Activated T-helper 17 cell treated with anti-CD3 and anti-CD28 coated beads, Interleukin-2, amount 50 U/mL, for 72 hours (primary cell): ENCODE results near the gene CHEK1. TPM values are rescaled to one million over a fixed set of nuclear protein-coding genes. Genes with fewer than 3 reads are reported as not detected.
"Not testable (repeated sequence)": the region's sequence is repeated elsewhere in the genome, so short reads cannot be mapped to it uniquely, and the experiment has no call there.

Source experiments
- ATAC-seq: fragments of 150-1000 bp; cut with Tn5 transposase; replicated peaks from 2 replicates; pipeline ENCODE4 v1.10.0; 2021; ENCODE audit warnings: mild to moderate bottlenecking, moderate library complexity
- H3K27ac Mint-ChIP-seq: one replicate; pipeline ENCODE4 v1.8.0; 2022; ENCODE audit warnings: mixed read lengths
- H3K27me3 Mint-ChIP-seq: one replicate; pipeline ENCODE4 v1.8.0; 2022; ENCODE audit warnings: mixed read lengths
- H3K36me3 Mint-ChIP-seq: one replicate; pipeline ENCODE4 v1.8.0; 2022; ENCODE audit warnings: low read depth, mild to moderate bottlenecking, mixed read lengths
- H3K4me1 Mint-ChIP-seq: one replicate; pipeline ENCODE4 v1.8.0; 2022; ENCODE audit warnings: mixed read lengths
- H3K4me3 Mint-ChIP-seq: one replicate; pipeline ENCODE4 v1.8.0; 2022; ENCODE audit warnings: mild to moderate bottlenecking, mixed read lengths
- H3K9me3 Mint-ChIP-seq: one replicate; pipeline ENCODE4 v1.8.0; 2022; ENCODE audit warnings: mixed read lengths
- total RNA-seq, 2 donors: library from RNA; stranded (reverse); gene quantifications; one replicate each; pipeline ENCODE4 v1.2.3, GENCODE V29; 2022

CHEK1 gene
- 100 to 1,000 TPM in 1 of 2 donors, 10 to 100 TPM in 1; 96.0 to 147 TPM for total RNA-seq

DNA sequence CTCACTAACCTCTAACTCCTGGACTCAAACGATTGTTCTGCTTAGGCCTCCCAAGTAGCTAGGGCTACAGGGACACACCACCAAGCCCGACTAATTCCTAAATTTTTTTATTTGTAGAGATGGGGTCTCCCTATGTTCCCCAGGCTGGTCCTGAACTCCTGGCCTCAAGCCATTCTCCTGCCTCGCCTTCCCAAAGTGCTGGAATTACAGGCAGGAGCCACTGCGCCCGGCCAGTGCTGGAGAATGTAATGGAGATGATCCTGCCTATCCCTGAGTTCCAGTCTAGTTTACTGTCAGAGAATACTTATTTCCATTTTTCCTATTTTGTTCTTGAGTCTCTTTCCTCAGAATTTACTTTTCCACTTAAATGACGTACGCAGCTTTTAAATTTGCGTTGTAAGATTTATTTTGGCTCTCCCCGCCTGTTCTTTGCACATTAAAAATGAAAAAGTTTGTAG, at the start of gene CHEK1:
TSS of gene CHEK1 (plus strand) at position 408 of the 458 bp plus-strand sequence. CDS start 1,606 bp downstream, outside the sequence.
- Mint-ChIP-seq H3K4me3 (peak within 1 kb of the TSS; percentile 91), H3K27ac (peak within 1 kb of the TSS; percentile 96), H3K27me3 (no peaks in the 10 kb centered on the region), H3K4me1 (peaks cover 14% of the 10 kb centered on the region), H3K9me3 (no peaks in the 10 kb centered on the region), H3K36me3 (peaks cover 80% of the 10 kb centered on the region)
- ATAC-seq: no peak

DNA sequence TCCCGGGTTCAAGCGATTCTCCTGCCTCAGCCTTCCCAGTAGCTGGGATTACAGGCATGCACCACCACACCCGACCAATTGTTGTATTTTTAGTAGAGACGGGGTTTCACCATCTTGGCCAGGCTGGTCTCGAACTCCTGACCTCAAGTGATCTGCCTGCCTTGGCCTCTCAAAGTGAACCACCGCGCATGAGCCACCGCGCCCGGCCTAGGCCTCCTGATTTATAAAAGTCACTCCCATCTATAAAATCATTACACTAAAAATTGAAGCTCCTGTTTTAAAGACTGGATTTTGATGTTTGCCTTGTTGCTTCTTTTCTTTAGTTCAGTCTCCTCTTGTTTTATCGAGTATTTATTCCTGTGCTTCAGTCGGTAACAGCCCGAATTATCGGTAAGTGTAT, 47.8 kb upstream of the CHEK1 start:
- not testable (repeated sequence) for H3K27me3 Mint-ChIP-seq, ATAC-seq, H3K4me3 Mint-ChIP-seq, H3K9me3 Mint-ChIP-seq, H3K27ac Mint-ChIP-seq, H3K4me1 Mint-ChIP-seq
- H3K36me3 Mint-ChIP-seq: peaks cover 98% of the 10 kb centered on the region

- no peaks in the 10 kb centered on the region for H3K4me1 Mint-ChIP-seq
- H3K36me3 Mint-ChIP-seq: peaks cover 98% of the 10 kb centered on the region
- no peaks in the 10 kb centered on the region for H3K9me3 Mint-ChIP-seq
- H3K27me3 Mint-ChIP-seq: no peaks in the 10 kb centered on the region
- H3K4me3 Mint-ChIP-seq: no peak overlapping the region
- ATAC-seq: no peak
- no peak overlapping the region for H3K27ac Mint-ChIP-seq
These were observed 46.2 kb upstream of the CHEK1 start for GRCh38 chr11:125578783-125579182.

DNA sequence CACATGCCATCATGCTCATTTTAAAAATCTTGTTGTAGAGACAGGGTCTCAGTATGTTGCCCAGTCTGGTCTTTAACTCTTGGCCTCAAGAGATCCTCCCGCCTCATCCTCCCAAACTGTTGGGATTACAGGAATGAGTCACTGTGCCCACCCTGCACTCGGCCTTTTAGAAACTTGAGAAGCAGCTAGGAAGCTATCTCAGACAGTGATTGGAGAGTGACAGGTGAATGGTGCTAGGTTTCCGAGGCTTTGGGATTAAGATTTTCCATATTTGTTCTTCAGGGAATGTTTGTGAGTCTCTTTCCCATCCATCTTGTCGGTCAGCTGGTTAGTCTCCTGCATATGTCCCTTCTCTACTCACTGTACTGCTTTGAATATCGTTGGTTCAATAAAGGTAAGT, 45.2 kb upstream of the CHEK1 start:
- no peaks in the 10 kb centered on the region for H3K27me3 Mint-ChIP-seq
- H3K27ac Mint-ChIP-seq: no peak overlapping the region
- no peaks in the 10 kb centered on the region for H3K4me1 Mint-ChIP-seq
- ATAC-seq: no peak
- H3K4me3 Mint-ChIP-seq: no peak overlapping the region
- H3K36me3 Mint-ChIP-seq: peaks cover 98% of the 10 kb centered on the region
- no peaks in the 10 kb centered on the region for H3K9me3 Mint-ChIP-seq

GRCh38 chr11:125583496-125583895, 41.5 kb upstream of the CHEK1 start:
- Mint-ChIP-seq H3K4me3 (no peak overlapping the region), H3K27ac (no peak overlapping the region), H3K36me3 (peaks cover 65% of the 10 kb centered on the region)

DNA sequence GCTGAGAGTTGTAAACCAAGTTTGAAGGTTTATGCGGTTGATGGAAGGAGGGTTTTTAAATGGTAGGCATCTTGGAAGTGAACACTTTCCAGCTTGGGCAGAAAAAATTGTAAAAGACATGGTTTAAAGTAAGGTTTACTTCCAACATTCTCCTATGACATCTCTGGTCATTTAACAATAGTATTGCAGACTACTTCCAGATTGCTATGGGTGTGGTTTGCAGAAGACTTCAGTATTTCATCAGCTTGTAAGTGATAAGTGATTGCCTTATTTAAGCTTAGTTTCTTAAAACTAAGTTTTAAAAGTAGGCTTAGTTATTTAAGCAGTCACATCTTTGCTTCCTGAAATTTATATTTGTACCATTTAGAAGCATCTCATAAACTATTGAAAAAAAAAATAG, 39.5 kb upstream of the CHEK1 start:
- ATAC-seq: no peak
- H3K36me3 Mint-ChIP-seq: peaks cover 45% of the 10 kb centered on the region
- H3K4me1 Mint-ChIP-seq: no peaks in the 10 kb centered on the region
- no peaks in the 10 kb centered on the region for H3K27me3 Mint-ChIP-seq
- H3K27ac Mint-ChIP-seq: no peak overlapping the region
- H3K4me3 Mint-ChIP-seq: no peak overlapping the region
- no peaks in the 10 kb centered on the region for H3K9me3 Mint-ChIP-seq

More at GRCh38 chr11:125583496-125583895, 41.5 kb upstream of the CHEK1 start:
- no peaks in the 10 kb centered on the region for H3K27me3 Mint-ChIP-seq
- ATAC-seq: no peak
- no peaks in the 10 kb centered on the region for H3K9me3 Mint-ChIP-seq
- no peaks in the 10 kb centered on the region for H3K4me1 Mint-ChIP-seq

DNA sequence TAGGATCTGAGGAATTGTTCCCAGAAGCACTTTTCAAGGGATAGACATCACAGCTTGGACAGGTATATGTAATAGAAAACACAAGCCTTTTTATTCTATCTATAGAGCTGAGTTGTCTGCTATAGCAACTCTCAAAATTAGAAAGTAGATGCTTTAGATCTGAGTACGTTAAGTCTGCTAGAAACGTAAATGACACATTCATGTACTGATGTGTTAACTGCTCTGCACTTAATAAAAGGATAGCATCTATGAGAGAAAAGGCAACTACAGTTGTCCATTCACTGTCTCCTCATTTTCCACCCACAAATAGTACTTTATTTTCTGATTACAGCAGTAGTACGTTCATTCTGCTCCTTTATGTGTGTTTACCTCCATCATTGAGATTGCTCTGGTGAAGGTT, 38.3 kb upstream of the CHEK1 start:
- H3K9me3 Mint-ChIP-seq: no peaks in the 10 kb centered on the region

DNA sequence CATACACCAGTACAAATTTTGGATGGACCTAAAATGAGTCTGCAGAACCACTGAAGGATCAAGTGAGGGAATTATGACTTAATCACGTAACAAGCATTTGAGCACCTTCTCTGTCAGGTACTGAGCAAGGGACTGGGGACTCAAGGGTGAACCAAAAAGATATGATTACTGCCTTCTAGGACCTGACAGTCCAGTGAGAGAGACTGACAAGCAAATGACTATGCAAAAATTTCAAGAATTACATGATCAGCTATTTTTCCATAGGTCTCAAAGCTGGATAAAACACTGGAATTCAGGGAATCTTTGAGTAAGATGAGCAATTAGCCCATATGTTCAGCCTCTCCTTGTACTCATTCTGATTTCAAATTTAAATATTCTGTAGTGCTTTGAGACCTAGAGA, 37.5 kb upstream of the CHEK1 start:
- Mint-ChIP-seq H3K4me1 (no peaks in the 10 kb centered on the region), H3K27ac (no peak overlapping the region), H3K36me3 (peaks cover 36% of the 10 kb centered on the region), H3K27me3 (no peaks in the 10 kb centered on the region), H3K9me3 (no peaks in the 10 kb centered on the region), H3K4me3 (no peak overlapping the region)
- no peak for ATAC-seq

More for the DNA sequence above, 38.3 kb upstream of the CHEK1 start:
- peak; percentile 78 for ATAC-seq
- Mint-ChIP-seq H3K27ac (no peak overlapping the region), H3K4me1 (no peaks in the 10 kb centered on the region), H3K4me3 (no peak overlapping the region), H3K27me3 (no peaks in the 10 kb centered on the region), H3K36me3 (peaks cover 37% of the 10 kb centered on the region)

GRCh38 chr11:125588505-125588904, 36.5 kb upstream of the CHEK1 start:
- Mint-ChIP-seq H3K4me1 (peaks cover 3% of the 10 kb centered on the region), H3K9me3 (no peaks in the 10 kb centered on the region), H3K27me3 (no peaks in the 10 kb centered on the region), H3K27ac (peak overlapping the region; percentile 54), H3K36me3 (peaks cover 36% of the 10 kb centered on the region), H3K4me3 (peak overlapping the region; percentile 11)
- no peak for ATAC-seq

GRCh38 chr11:125591649-125592304, 33.2 kb upstream of the CHEK1 start:
- Mint-ChIP-seq H3K27ac (peak overlapping the region; percentile 99), H3K4me3 (peak overlapping the region; percentile 94), H3K4me1 (peaks cover 27% of the 10 kb centered on the region), H3K36me3 (peaks cover 52% of the 10 kb centered on the region), H3K9me3 (no peaks in the 10 kb centered on the region), H3K27me3 (no peaks in the 10 kb centered on the region)
- peak; percentile 23 for ATAC-seq

GRCh38 chr11:125592305-125593113, 32.5 kb upstream of the CHEK1 start, which contains the start of gene STT3A:
Gene STT3A, plus strand, starts transcription at chr11:125592852. Its CDS starts 3,064 bp downstream, at chr11:125595916.
- H3K27me3 Mint-ChIP-seq: no peaks in the 10 kb centered on the region
- H3K4me1 Mint-ChIP-seq: peaks cover 27% of the 10 kb centered on the region
- H3K27ac Mint-ChIP-seq: peak within 1 kb of the TSS; percentile 99
- H3K36me3 Mint-ChIP-seq: peaks cover 60% of the 10 kb centered on the region
- ATAC-seq: peak; percentile 93
- H3K4me3 Mint-ChIP-seq: peak within 1 kb of the TSS; percentile 94
- H3K9me3 Mint-ChIP-seq: no peaks in the 10 kb centered on the region

DNA sequence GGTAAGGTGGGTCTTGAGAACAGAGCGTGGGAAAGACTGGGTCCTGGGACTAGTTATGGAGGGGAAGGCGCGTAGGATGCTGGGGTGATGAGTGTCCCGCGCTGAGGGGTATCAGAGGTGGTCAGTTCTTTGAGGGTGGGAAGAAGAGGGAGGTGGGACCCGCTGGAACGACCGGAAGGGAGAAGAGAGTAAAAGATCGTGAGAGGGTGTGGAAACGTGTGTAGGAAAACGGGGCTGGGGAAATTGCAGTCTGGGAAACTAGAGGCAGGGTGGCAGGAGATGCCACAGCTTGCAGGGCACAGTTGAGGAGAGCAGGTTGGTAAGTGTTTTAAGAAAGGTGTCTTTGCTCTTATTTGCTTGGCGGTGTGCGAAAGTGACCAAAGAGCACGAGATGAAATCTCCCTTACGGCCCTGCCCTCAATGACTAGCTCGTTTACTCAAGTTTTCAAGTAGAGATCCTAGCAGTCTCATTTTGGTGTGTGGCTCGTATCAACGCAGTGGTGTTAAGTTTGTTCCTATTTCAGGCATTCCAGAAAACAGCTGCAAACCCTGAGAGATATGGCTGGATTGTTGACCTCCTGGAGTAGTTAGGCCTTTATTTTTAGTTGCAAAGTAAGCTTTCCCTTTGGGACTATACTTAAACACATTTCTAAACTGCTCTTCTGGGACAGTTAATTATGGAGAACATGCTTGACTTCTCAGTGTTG, 31.7 kb upstream of the CHEK1 start:
- Mint-ChIP-seq H3K4me1 (peaks cover 27% of the 10 kb centered on the region), H3K4me3 (peak overlapping the region; percentile 94), H3K36me3 (peaks cover 67% of the 10 kb centered on the region), H3K9me3 (no peaks in the 10 kb centered on the region), H3K27ac (peak overlapping the region; percentile 99), H3K27me3 (no peaks in the 10 kb centered on the region)
- peak; percentile 2 for ATAC-seq

DNA sequence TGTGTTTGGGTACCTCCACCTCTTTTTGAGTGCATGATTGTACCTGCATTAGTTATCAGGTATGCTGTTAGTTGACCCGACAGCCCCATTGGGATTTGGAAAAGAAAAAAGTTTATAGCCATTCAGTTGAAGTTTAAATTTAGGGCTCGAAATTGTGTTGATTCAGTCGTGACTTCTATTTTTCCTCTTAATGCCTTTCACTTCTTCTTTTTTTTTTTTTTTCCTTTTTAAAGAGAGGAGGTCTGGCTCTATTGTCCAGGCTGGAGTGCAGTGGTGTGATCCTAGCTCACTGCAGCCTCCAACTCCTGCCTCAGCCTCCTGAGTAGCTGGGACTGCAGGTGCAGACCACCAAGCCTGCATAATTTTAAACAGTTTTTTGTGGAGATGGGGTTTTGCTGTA, 30.0 kb upstream of the CHEK1 start:
- ATAC-seq: no peak
- peaks cover 27% of the 10 kb centered on the region for H3K4me1 Mint-ChIP-seq
- H3K27me3 Mint-ChIP-seq: no peaks in the 10 kb centered on the region
- peak overlapping the region; percentile 94 for H3K4me3 Mint-ChIP-seq
- H3K27ac Mint-ChIP-seq: peak overlapping the region; percentile 99
- peaks cover 84% of the 10 kb centered on the region for H3K36me3 Mint-ChIP-seq
- H3K9me3 Mint-ChIP-seq: no peaks in the 10 kb centered on the region

DNA sequence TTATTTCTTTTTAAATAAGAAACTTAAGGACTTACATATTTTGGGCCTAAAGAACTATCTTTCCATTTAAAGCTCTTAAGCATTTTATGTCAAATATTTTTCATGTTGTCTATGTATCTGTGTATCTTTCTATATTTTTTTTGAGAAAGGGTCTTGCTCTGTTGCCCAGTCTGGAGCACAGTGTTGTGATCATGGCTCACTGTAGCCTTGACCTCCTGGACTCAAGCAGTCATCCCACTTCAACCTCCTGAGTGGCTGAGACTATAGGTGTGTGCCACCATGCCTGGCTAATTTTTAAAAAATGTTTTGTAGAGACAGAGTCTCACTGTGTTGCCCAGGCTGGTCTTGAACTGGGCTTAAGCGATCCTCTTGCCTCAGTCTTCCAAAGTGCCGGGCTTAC, 24.3 kb upstream of the CHEK1 start:
- Mint-ChIP-seq H3K4me3 (no peak overlapping the region), H3K27ac (no peak overlapping the region), H3K27me3 (no peaks in the 10 kb centered on the region), H3K36me3 (peaks cover 99% of the 10 kb centered on the region), H3K9me3 (no peaks in the 10 kb centered on the region), H3K4me1 (peaks cover 11% of the 10 kb centered on the region)
- no peak for ATAC-seq
